SK-N-SH treated with all-trans-retinoic acid at 6 μM for 48 hours (cell line): Measurements from ENCODE around the gene KANK3.

Experiments
- ATAC-seq: fragments of 200-7000 bp; cut with Tn5 transposase; 3 replicates; pipeline ENCODE4 v1.9.1; 2020; ENCODE audit warnings: mild to moderate bottlenecking, moderate library complexity
- ARNTL ChIP-seq: fragments of 450-650 bp; formaldehyde crosslinking; IDR thresholded peaks from 2 replicates; pipeline ENCODE4 v1.5.0; 2020; ENCODE audit warnings: low read depth, mild to moderate bottlenecking, moderate library complexity, borderline replicate concordance
- BACH2 ChIP-seq: fragments of 250-450 bp; sonication (Bioruptor Pico); IDR thresholded peaks from 2 replicates; pipeline ENCODE4 v1.9.0; 2021; ENCODE audit warnings: mild to moderate bottlenecking, borderline replicate concordance
- CSDC2 ChIP-seq: fragments of 250-450 bp; sonication (Bioruptor Pico); IDR thresholded peaks from 2 replicates; pipeline ENCODE4 v1.5.0; 2020; ENCODE audit warnings: mild to moderate bottlenecking, moderate library complexity
- ESRRG ChIP-seq: fragments of 250-450 bp; sonication (Bioruptor Pico); IDR thresholded peaks from 2 replicates; pipeline ENCODE4 v1.6.1; 2021; ENCODE audit warnings: mild to moderate bottlenecking
- GLIS3 ChIP-seq: fragments of 250-450 bp; sonication (Bioruptor Pico); IDR thresholded peaks from 2 replicates; pipeline ENCODE4 v1.5.0; 2020; ENCODE audit warnings: mild to moderate bottlenecking, moderate library complexity
- ISL1 ChIP-seq: fragments of 250-450 bp; sonication (Bioruptor Pico); IDR thresholded peaks from 2 replicates; pipeline ENCODE4 v2.1.2; 2022; ENCODE audit warnings: mild to moderate bottlenecking, moderate library complexity
- OSR1 ChIP-seq: fragments of 250-450 bp; sonication (Bioruptor Pico); IDR thresholded peaks from 2 replicates; pipeline ENCODE4 v1.8.0; 2022; ENCODE audit warnings: moderate library complexity, mild to moderate bottlenecking, inconsistent platforms
- POU6F1 ChIP-seq: fragments of 250-450 bp; sonication (Bioruptor Pico); IDR thresholded peaks from 2 replicates; pipeline ENCODE4 v1.8.0; 2021; ENCODE audit warnings: low read depth, mild to moderate bottlenecking, moderate library complexity, borderline replicate concordance
- PPARA ChIP-seq: fragments of 250-450 bp; sonication (Bioruptor Pico); IDR thresholded peaks from 2 replicates; pipeline ENCODE4 v1.5.0; 2020; ENCODE audit warnings: mild to moderate bottlenecking, borderline replicate concordance
- RARB ChIP-seq: fragments of 250-450 bp; sonication (Bioruptor Pico); IDR thresholded peaks from 2 replicates; pipeline ENCODE4 v1.8.0; 2021; ENCODE audit warnings: mild to moderate bottlenecking, moderate library complexity
- SNAI2 ChIP-seq: fragments of 250-450 bp; sonication (Bioruptor Pico); IDR thresholded peaks from 2 replicates; pipeline ENCODE4 v1.5.0; 2020; ENCODE audit warnings: mild to moderate bottlenecking, moderate library complexity
- TCF4 ChIP-seq: fragments of 250-450 bp; sonication (Bioruptor Pico); IDR thresholded peaks from 2 replicates; pipeline ENCODE4 v1.8.0; 2021; ENCODE audit warnings: mild to moderate bottlenecking, moderate library complexity, borderline replicate concordance
- TOX ChIP-seq: fragments of 250-450 bp; sonication (Bioruptor Pico); IDR thresholded peaks from 2 replicates; pipeline ENCODE4 v1.8.0; 2021; ENCODE audit warnings: mild to moderate bottlenecking, moderate library complexity, borderline replicate concordance
- ZC3H10 ChIP-seq: fragments of 250-450 bp; sonication (Bioruptor Pico); IDR thresholded peaks from 2 replicates; pipeline ENCODE4 v1.5.1; 2021; ENCODE audit warnings: mild to moderate bottlenecking, moderate library complexity
- ZFP30 ChIP-seq: fragments of 450-650 bp; formaldehyde crosslinking; IDR thresholded peaks from 2 replicates; pipeline ENCODE4 v1.5.0; 2022; ENCODE audit warnings: mild to moderate bottlenecking, moderate library complexity
- ZNF565 ChIP-seq: fragments of 450-650 bp; formaldehyde crosslinking; conservative IDR thresholded peaks from 2 replicates; pipeline ENCODE4 v1.5.0; 2020; ENCODE audit warnings: low read depth, mild to moderate bottlenecking, moderate library complexity
- ZNF70 ChIP-seq: fragments of 450-650 bp; formaldehyde crosslinking; IDR thresholded peaks from 2 replicates; pipeline ENCODE4 v1.5.0; 2020; ENCODE audit warnings: mild to moderate bottlenecking, moderate library complexity
- ZNF8 ChIP-seq: fragments of 450-650 bp; formaldehyde crosslinking; IDR thresholded peaks from 2 replicates; pipeline ENCODE4 v1.5.0; 2020; ENCODE audit warnings: mild to moderate bottlenecking, moderate library complexity
- TF ChIP-seq, protein P1 (sequence below): fragments of 250-450 bp; sonication (Bioruptor Pico); IDR thresholded peaks from 2 replicates; pipeline ENCODE4 v1.8.0; 2020; ENCODE audit warnings: mild to moderate bottlenecking, moderate library complexity, borderline replicate concordance
- TF ChIP-seq, protein P2 (sequence below): fragments of 250-450 bp; sonication (Bioruptor Pico); IDR thresholded peaks from 2 replicates; pipeline ENCODE4 v1.5.0; 2020; ENCODE audit warnings: mild to moderate bottlenecking, moderate library complexity

Gene KANK3

GRCh38 chr19:8332976-8333766, 9.9 kb downstream of the KANK3 start (continued):
- TF ChIP-seq, protein P1, sequence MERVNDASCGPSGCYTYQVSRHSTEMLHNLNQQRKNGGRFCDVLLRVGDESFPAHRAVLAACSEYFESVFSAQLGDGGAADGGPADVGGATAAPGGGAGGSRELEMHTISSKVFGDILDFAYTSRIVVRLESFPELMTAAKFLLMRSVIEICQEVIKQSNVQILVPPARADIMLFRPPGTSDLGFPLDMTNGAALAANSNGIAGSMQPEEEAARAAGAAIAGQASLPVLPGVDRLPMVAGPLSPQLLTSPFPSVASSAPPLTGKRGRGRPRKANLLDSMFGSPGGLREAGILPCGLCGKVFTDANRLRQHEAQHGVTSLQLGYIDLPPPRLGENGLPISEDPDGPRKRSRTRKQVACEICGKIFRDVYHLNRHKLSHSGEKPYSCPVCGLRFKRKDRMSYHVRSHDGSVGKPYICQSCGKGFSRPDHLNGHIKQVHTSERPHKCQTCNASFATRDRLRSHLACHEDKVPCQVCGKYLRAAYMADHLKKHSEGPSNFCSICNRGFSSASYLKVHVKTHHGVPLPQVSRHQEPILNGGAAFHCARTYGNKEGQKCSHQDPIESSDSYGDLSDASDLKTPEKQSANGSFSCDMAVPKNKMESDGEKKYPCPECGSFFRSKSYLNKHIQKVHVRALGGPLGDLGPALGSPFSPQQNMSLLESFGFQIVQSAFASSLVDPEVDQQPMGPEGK (CRISPR knock-in tag), result no peak
- no peak for TF ChIP-seq ISL1 (CRISPR knock-in tag)
- TF ChIP-seq ZNF70 (CRISPR knock-in tag), result no peak
- TF ChIP-seq, protein P2, sequence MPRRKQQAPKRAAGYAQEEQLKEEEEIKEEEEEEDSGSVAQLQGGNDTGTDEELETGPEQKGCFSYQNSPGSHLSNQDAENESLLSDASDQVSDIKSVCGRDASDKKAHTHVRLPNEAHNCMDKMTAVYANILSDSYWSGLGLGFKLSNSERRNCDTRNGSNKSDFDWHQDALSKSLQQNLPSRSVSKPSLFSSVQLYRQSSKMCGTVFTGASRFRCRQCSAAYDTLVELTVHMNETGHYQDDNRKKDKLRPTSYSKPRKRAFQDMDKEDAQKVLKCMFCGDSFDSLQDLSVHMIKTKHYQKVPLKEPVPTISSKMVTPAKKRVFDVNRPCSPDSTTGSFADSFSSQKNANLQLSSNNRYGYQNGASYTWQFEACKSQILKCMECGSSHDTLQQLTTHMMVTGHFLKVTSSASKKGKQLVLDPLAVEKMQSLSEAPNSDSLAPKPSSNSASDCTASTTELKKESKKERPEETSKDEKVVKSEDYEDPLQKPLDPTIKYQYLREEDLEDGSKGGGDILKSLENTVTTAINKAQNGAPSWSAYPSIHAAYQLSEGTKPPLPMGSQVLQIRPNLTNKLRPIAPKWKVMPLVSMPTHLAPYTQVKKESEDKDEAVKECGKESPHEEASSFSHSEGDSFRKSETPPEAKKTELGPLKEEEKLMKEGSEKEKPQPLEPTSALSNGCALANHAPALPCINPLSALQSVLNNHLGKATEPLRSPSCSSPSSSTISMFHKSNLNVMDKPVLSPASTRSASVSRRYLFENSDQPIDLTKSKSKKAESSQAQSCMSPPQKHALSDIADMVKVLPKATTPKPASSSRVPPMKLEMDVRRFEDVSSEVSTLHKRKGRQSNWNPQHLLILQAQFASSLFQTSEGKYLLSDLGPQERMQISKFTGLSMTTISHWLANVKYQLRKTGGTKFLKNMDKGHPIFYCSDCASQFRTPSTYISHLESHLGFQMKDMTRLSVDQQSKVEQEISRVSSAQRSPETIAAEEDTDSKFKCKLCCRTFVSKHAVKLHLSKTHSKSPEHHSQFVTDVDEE, result no peak
- TF ChIP-seq SNAI2, result no peak
- no peak for TF ChIP-seq OSR1 (CRISPR knock-in tag)
- TF ChIP-seq BACH2 (CRISPR knock-in tag), result no peak
- TF ChIP-seq ESRRG (CRISPR knock-in tag), result no peak

- TF ChIP-seq ARNTL (CRISPR knock-in tag) (no peak), ISL1 (CRISPR knock-in tag) (no peak), GLIS3 (CRISPR knock-in tag) (no peak), ZNF8 (CRISPR knock-in tag) (no peak), OSR1 (CRISPR knock-in tag) (no peak)
- ATAC-seq, result no peak
Observed at GRCh38 chr19:8331263-8331845, 11.7 kb downstream of the KANK3 start.

DNA sequence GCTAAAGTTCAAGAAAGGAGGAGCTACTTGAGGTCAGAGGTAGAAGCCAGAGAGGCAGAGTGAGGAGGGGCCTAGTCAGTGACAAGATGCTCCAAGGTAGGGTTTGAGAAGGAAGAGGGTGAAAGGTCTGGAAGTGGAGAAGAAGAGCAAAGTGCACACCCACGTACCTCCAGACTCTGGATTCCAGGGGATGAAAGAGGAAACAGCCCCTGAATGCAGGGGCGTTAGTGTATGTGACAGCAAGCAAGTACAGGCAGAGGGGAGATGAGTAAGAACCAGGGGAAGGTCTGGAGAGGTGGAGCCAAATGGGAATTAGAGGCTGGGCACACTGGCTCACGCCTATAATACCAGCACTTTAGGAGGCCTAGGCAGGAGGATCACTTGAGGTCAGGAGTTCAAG, 13.1 kb downstream of the KANK3 start:
- TF ChIP-seq ZFP30 (CRISPR knock-in tag), result no peak
- TF ChIP-seq RARB, result no peak
- TF ChIP-seq ZNF565 (CRISPR knock-in tag), result no peak
- TF ChIP-seq TOX (CRISPR knock-in tag), result no peak
- TF ChIP-seq, protein P1 (CRISPR knock-in tag), result no peak
- TF ChIP-seq PPARA, result no peak
- TF ChIP-seq, protein P2, result no peak
- no peak for TF ChIP-seq GLIS3 (CRISPR knock-in tag)
- ATAC-seq, result no peak

- ATAC-seq, result no peak
- no peak for TF ChIP-seq RARB
- TF ChIP-seq CSDC2 (CRISPR knock-in tag), result no peak
- no peak for TF ChIP-seq TOX (CRISPR knock-in tag)
- TF ChIP-seq TCF4, result no peak
- no peak for TF ChIP-seq ARNTL (CRISPR knock-in tag)
- no peak for TF ChIP-seq ISL1 (CRISPR knock-in tag)
- TF ChIP-seq ZNF565 (CRISPR knock-in tag), result no peak
- no peak for TF ChIP-seq ESRRG (CRISPR knock-in tag)
- no peak for TF ChIP-seq ZC3H10 (CRISPR knock-in tag)
- no peak for TF ChIP-seq BACH2 (CRISPR knock-in tag)
- TF ChIP-seq ZNF8 (CRISPR knock-in tag), result no peak
- no peak for TF ChIP-seq SNAI2
- TF ChIP-seq POU6F1 (CRISPR knock-in tag), result no peak
Observed at GRCh38 chr19:8325454-8325853, 17.6 kb downstream of the KANK3 start.
